ENCODE results near the gene SHF. TPM values are rescaled to one million over a fixed set of nuclear protein-coding genes. Genes with fewer than 3 reads are reported as not detected.
A peak's percentile ranks its signal among the peaks of the same experiment; 100 is the strongest.

SHF gene
- total RNA-seq, 2 donors from 2014 or later: 4.7 to 12.0 TPM

GRCh38 chr15:45117308-45118130 lies 70.2 kb downstream of the SHF start:
- Histone ChIP-seq H3K36me3 (no peaks in the 10 kb centered on the region), H3K27ac (no peak overlapping the region), H3K4me3 (peak overlapping the region; percentile 16 to 32), H3K27me3 (peaks cover 17 to 20% of the 10 kb centered on the region in 2 donors), H3K9me3 (no peaks in the 10 kb centered on the region), H3K4me1 (peaks cover 0 to 32% of the 10 kb centered on the region in 2 donors)
- DNase-seq (ENCODE audit: low spot score): no peak
- no peak for TF ChIP-seq CTCF (IDR thresholded peaks at IDR 0.05)

Other genes starting within 250 kb of the SHF start
- not detected for gene TERB2, start 231.3 kb downstream of the SHF start, total RNA-seq
- gene SORD, start 164.8 kb downstream of the SHF start, total RNA-seq: 1 to 10 TPM; 5.7 to 9.0 TPM
- gene DUOX2, start 73.8 kb downstream of the SHF start, total RNA-seq: under 1 TPM; 0.08 to 0.11 TPM
- not detected for gene DUOXA2, start 73.6 kb downstream of the SHF start, total RNA-seq
- gene DUOXA1, start 58.1 kb downstream of the SHF start, total RNA-seq: 1 to 10 TPM in 1 of 2 donors, under 1 TPM in 1; 0.41 to 2.7 TPM
- gene DUOX1, start 58.0 kb downstream of the SHF start, total RNA-seq: 1 to 10 TPM; 1.1 to 3.6 TPM
- not detected for gene SLC28A2, start 64.3 kb upstream of the SHF start, total RNA-seq
- 10 to 100 TPM; 36.0 to 38.2 TPM for gene GATM, start 190.6 kb upstream of the SHF start, total RNA-seq